HFFc6 (cell line): ENCODE data around the gene ATP5MC3. TPM values are rescaled to one million over a fixed set of nuclear protein-coding genes. Genes with fewer than 3 reads are reported as not detected.
A peak's percentile ranks its signal among the peaks of the same experiment; 100 is the strongest.

Source experiments
- DNase-seq: peaks from one replicate; pipeline ENCODE4 v3.0.0-alpha.2; 2018
- H3K27ac Mint-ChIP-seq: 2 replicates; pipeline ENCODE4 v1.8.0; 2020; ENCODE audit warnings: mild to moderate bottlenecking, mixed read lengths
- H3K27me3 Mint-ChIP-seq: 2 replicates; pipeline ENCODE4 v1.8.0; 2021; ENCODE audit warnings: mild to moderate bottlenecking, moderate library complexity, mixed read lengths; ENCODE audit not compliant: insufficient read depth
- H3K36me3 Mint-ChIP-seq: 2 replicates; pipeline ENCODE4 v1.8.0; 2021; ENCODE audit warnings: low read depth, mixed read lengths
- H3K4me1 Mint-ChIP-seq: 2 replicates; pipeline ENCODE4 v1.8.0; 2020; ENCODE audit warnings: low read depth, mixed read lengths
- H3K4me3 Mint-ChIP-seq: 2 replicates; pipeline ENCODE4 v1.8.0; 2020; ENCODE audit warnings: mild to moderate bottlenecking, moderate library complexity, mixed read lengths
- H3K9me3 Mint-ChIP-seq: 2 replicates; pipeline ENCODE4 v1.8.0; 2020; ENCODE audit warnings: mild to moderate bottlenecking, mixed read lengths
- total RNA-seq, 6 experiments: library from RNA; stranded (reverse); fragmentation: NEBNext Ultra II Directional; extraction: Animal tissue kit (Norgen Biotek cat#: 25700); gene quantifications; 2 replicates in 1 of 6; 3 replicates in 5 of 6; pipeline ENCODE4 v1.2.3, GENCODE V29; 2021
- TF ChIP-seq, protein P1 (sequence below): fragments of 200-600 bp; sonication (generic); IDR thresholded peaks from 2 replicates; pipeline ENCODE4 v1.5.0; 2021; ENCODE audit warnings: antibody characterized with exemption, mild to moderate bottlenecking

Gene ATP5MC3
- total RNA-seq, 6 experiments from 2014 or later, result 291 to 313 (median 301) TPM

DNA sequence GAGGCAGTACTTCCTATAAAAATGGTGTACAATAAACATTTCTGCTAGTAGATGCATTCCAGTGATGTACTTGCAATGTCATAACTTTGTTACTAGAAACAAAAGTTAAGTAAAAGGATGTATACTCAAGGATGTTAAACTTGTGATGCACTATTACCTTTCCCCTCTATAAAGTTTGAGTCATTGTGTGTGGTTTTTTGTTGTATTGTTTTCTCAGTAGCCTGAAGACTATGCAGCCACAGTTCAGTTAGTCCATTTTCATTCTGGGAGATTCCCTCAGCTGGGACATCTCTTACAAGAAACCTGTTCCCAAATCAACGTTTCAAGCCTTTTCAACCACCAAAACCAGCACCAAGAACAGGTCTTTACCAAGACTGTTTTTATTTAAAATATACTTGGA is 5.6 kb downstream of the ATP5MC3 start:
- no peaks in the 10 kb centered on the region for H3K9me3 Mint-ChIP-seq
- H3K27me3 Mint-ChIP-seq, result no peaks in the 10 kb centered on the region
- no peak overlapping the region for H3K4me3 Mint-ChIP-seq
- peaks cover 33% of the 10 kb centered on the region for H3K4me1 Mint-ChIP-seq
- TF ChIP-seq, protein P1, sequence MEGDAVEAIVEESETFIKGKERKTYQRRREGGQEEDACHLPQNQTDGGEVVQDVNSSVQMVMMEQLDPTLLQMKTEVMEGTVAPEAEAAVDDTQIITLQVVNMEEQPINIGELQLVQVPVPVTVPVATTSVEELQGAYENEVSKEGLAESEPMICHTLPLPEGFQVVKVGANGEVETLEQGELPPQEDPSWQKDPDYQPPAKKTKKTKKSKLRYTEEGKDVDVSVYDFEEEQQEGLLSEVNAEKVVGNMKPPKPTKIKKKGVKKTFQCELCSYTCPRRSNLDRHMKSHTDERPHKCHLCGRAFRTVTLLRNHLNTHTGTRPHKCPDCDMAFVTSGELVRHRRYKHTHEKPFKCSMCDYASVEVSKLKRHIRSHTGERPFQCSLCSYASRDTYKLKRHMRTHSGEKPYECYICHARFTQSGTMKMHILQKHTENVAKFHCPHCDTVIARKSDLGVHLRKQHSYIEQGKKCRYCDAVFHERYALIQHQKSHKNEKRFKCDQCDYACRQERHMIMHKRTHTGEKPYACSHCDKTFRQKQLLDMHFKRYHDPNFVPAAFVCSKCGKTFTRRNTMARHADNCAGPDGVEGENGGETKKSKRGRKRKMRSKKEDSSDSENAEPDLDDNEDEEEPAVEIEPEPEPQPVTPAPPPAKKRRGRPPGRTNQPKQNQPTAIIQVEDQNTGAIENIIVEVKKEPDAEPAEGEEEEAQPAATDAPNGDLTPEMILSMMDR, result no peak
- DNase-seq, result peak; percentile 34
- peak overlapping the region; percentile 40; the same call in 1 of the 2 replicates for H3K27ac Mint-ChIP-seq
- H3K36me3 Mint-ChIP-seq, result peaks cover 28% of the 10 kb centered on the region

GRCh38 chr2:175175320-175175719 is 6.2 kb downstream of the ATP5MC3 start:
- Mint-ChIP-seq H3K4me3 (no peak overlapping the region), H3K27me3 (no peaks in the 10 kb centered on the region), H3K4me1 (peaks cover 27% of the 10 kb centered on the region), H3K36me3 (peaks cover 22% of the 10 kb centered on the region), H3K9me3 (no peaks in the 10 kb centered on the region), H3K27ac (peak overlapping the region; percentile 40)
- DNase-seq, result no peak
- TF ChIP-seq, protein P1, result no peak

DNA sequence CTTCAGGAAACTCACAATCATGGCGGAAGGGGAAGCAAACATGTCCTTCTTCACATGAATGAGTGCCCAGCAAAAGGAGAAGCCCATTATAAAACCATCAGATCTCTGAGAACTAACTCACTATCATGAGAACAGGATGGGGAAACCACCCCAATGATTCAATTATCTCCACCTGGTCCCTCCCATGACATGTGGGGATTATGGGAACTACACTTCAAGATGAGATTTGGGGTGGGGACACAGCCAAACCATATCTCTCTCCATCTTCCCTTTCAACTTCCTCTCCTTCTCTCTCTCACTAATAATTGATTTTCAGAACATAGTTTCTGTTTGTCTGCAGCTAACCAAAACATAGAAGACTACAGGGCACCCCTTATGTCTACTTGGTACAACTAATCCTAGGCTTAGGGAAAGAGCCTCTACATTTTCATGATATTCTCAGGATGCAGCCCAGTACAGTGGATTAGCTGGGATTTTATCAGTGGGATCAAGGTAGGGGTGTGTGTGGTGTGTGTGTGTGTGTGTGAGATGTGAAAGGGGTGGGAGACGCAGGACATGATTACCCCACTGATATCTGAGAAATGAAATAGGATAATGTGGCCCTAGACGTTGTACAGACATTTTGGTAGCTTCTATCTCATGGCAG is 10.7 kb downstream of the ATP5MC3 start:
- peaks cover 17% of the 10 kb centered on the region; the same call in 1 of the 2 replicates for H3K36me3 Mint-ChIP-seq
- TF ChIP-seq, protein P1, result no peak; the same call in 1 of the 2 replicates
- no peaks in the 10 kb centered on the region for H3K9me3 Mint-ChIP-seq
- peaks cover 1% of the 10 kb centered on the region for H3K27me3 Mint-ChIP-seq
- no peak overlapping the region for H3K4me3 Mint-ChIP-seq
- no peak overlapping the region for H3K27ac Mint-ChIP-seq
- peaks cover 19% of the 10 kb centered on the region for H3K4me1 Mint-ChIP-seq
- no peak for DNase-seq

- Mint-ChIP-seq H3K36me3 (peaks cover 11% of the 10 kb centered on the region; the same call in 1 of the 2 replicates), H3K27ac (no peak overlapping the region), H3K4me1 (peaks cover 21% of the 10 kb centered on the region), H3K4me3 (peak overlapping the region; percentile 99; the same call in 1 of the 2 replicates), H3K27me3 (peaks cover 1% of the 10 kb centered on the region), H3K9me3 (no peaks in the 10 kb centered on the region)
- no peak for DNase-seq
- TF ChIP-seq, protein P1, result no peak
Observed at GRCh38 chr2:175169191-175169590, 12.3 kb downstream of the ATP5MC3 start.

DNA sequence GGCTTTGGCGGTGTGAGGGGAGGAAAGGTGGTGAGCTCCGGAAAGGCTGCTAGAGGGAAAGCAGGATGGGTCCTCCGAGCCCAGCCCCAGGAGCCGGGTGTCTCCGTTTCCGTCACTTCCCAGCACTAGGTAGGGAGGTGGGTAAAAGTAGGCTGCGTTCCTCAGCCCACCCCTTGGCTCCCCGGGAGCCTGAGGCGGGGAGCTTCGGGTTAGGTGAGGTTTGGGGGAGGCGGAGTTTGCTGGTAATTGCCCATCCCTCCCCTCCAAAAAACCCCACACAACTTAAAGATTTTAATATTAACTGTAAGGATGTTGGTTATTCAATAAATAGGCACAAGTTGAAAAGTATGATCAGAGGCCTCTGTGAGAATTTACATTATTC is 13.0 kb downstream of the ATP5MC3 start:
- peaks cover 1% of the 10 kb centered on the region for H3K27me3 Mint-ChIP-seq
- H3K4me3 Mint-ChIP-seq, result peak overlapping the region; percentile 99
- H3K36me3 Mint-ChIP-seq, result peaks cover 11% of the 10 kb centered on the region; the same call in 1 of the 2 replicates
- H3K9me3 Mint-ChIP-seq, result no peaks in the 10 kb centered on the region
- no peak for DNase-seq
- TF ChIP-seq, protein P1, result no peak
- H3K27ac Mint-ChIP-seq, result peak overlapping the region; percentile 99
- peaks cover 21% of the 10 kb centered on the region for H3K4me1 Mint-ChIP-seq
